BE2C (cell line): Measurements from ENCODE around the gene DSG3.

Experiments
- DNase-seq: peaks from one replicate; pipeline ENCODE4 v3.0.0-alpha.2; 2020
- H3K27me3 ChIP-seq: fragments of 250-450 bp; sonication (Bioruptor Pico); 2 replicates; pipeline ENCODE4 v1.5.1; 2020; ENCODE audit warnings: mild to moderate bottlenecking
- H3K36me3 ChIP-seq: fragments of 250-450 bp; sonication (Bioruptor Pico); 2 replicates; pipeline ENCODE4 v1.5.1; 2020; ENCODE audit warnings: mild to moderate bottlenecking
- H3K4me1 ChIP-seq: fragments of 250-450 bp; sonication (Bioruptor Pico); 2 replicates; pipeline ENCODE4 v1.5.1; 2020
- H3K4me3 ChIP-seq: 2 replicates; pipeline ENCODE4 v1.5.1; 2011; ENCODE audit warnings: low read depth, low read length
- H3K9me3 ChIP-seq: fragments of 250-450 bp; sonication (Bioruptor Pico); 2 replicates; pipeline ENCODE4 v1.5.1; 2020
- CTCF ChIP-seq: IDR thresholded peaks from 2 replicates; pipeline ENCODE4 v1.5.1; 2012; ENCODE audit warnings: mild to moderate bottlenecking, low read depth, low read length

The DSG3 gene

GRCh38 chr18:31482051-31482450, 34.5 kb downstream of the DSG3 start:
- H3K36me3 ChIP-seq: no peaks in the 10 kb centered on the region
- H3K9me3 ChIP-seq: no peaks in the 10 kb centered on the region
- H3K4me1 ChIP-seq: no peaks in the 10 kb centered on the region
- TF ChIP-seq CTCF: no peak
- no peaks in the 10 kb centered on the region for H3K27me3 ChIP-seq
- no peak for DNase-seq
- no peak overlapping the region for H3K4me3 ChIP-seq

GRCh38 chr18:31483396-31483795, 35.9 kb downstream of the DSG3 start:
- no peaks in the 10 kb centered on the region for H3K9me3 ChIP-seq
- DNase-seq: no peak
- no peaks in the 10 kb centered on the region for H3K36me3 ChIP-seq
- H3K4me3 ChIP-seq: no peak overlapping the region
- H3K27me3 ChIP-seq: no peaks in the 10 kb centered on the region
- H3K4me1 ChIP-seq: no peaks in the 10 kb centered on the region
- TF ChIP-seq CTCF: no peak

GRCh38 chr18:31484461-31484860, 36.9 kb downstream of the DSG3 start:
- no peak for DNase-seq
- H3K4me1 ChIP-seq: no peaks in the 10 kb centered on the region
- no peaks in the 10 kb centered on the region for H3K27me3 ChIP-seq
- no peaks in the 10 kb centered on the region for H3K36me3 ChIP-seq
- H3K4me3 ChIP-seq: no peak overlapping the region
- TF ChIP-seq CTCF: no peak
- H3K9me3 ChIP-seq: no peaks in the 10 kb centered on the region

GRCh38 chr18:31486165-31486564, 38.6 kb downstream of the DSG3 start:
- Histone ChIP-seq H3K27me3 (no peaks in the 10 kb centered on the region), H3K4me1 (no peaks in the 10 kb centered on the region), H3K4me3 (no peak overlapping the region), H3K36me3 (no peaks in the 10 kb centered on the region), H3K9me3 (no peaks in the 10 kb centered on the region)
- no peak for TF ChIP-seq CTCF
- no peak for DNase-seq

GRCh38 chr18:31487246-31488015, 39.9 kb downstream of the DSG3 start:
- Histone ChIP-seq H3K9me3 (no peaks in the 10 kb centered on the region), H3K36me3 (no peaks in the 10 kb centered on the region), H3K4me1 (no peaks in the 10 kb centered on the region), H3K27me3 (no peaks in the 10 kb centered on the region), H3K4me3 (no peak overlapping the region)
- DNase-seq: no peak
- TF ChIP-seq CTCF: no peak

GRCh38 chr18:31489311-31489710, 41.8 kb downstream of the DSG3 start:
- H3K36me3 ChIP-seq: no peaks in the 10 kb centered on the region
- H3K4me3 ChIP-seq: no peak overlapping the region
- no peak for DNase-seq
- H3K27me3 ChIP-seq: no peaks in the 10 kb centered on the region
- no peaks in the 10 kb centered on the region for H3K4me1 ChIP-seq
- no peak for TF ChIP-seq CTCF
- H3K9me3 ChIP-seq: no peaks in the 10 kb centered on the region
